K562 (cell line): ENCODE data around the gene CSNK1A1L. TPM values are rescaled to one million over a fixed set of nuclear protein-coding genes. Genes with fewer than 3 reads are reported as not detected.

Source experiments
- ATAC-seq: fragments of 200-7000 bp; cut with Tn5 transposase; 3 replicates; pipeline ENCODE4 v1.9.1; 2020; ENCODE audit warnings: moderate library complexity
- BruUV-seq: library from RNA; stranded (reverse); fragments of 400-500 nt; replicated peaks from 2 replicates; lab custom pipeline; 2021; lab: Mats Ljungman, UMichigan
- CTCF ChIA-PET: fragments of 300-600 bp; formaldehyde crosslinking; extraction: SDS; loops from one replicate; lab custom pipeline; 2021; ENCODE audit warnings: low intra/inter-chr PET ratio; lab: Yijun Ruan, JAX
- POLR2A ChIA-PET: fragments of 300-600, 350-650 bp; sonication (Branson Sonifier 250); formaldehyde crosslinking; extraction: SDS; loops from one replicate; lab custom pipeline; 2021; ENCODE audit warnings: antibody characterized with exemption, inconsistent platforms; lab: Yijun Ruan, JAX
- DNase-seq, 4 experiments: peaks; one replicate each; pipeline versions ENCODE4 v3.0.0 to v3.0.0-alpha.2; 2011 to 2018; ENCODE audit warnings: low spot score in 3 of 4, mixed read lengths in 3 of 4; ENCODE audit errors: extremely low read depth in 1 of 4
- FAIRE-seq: peaks from 2 replicates; lab custom pipeline; 2011; peaks lifted over from hg19 to GRCh38; lab: Jason Lieb, UNC
- H2AFZ ChIP-seq: 2 replicates; pipeline ENCODE4 v1.6.0; 2011; ENCODE audit warnings: low read depth, low read length, control low read depth, inconsistent platforms
- H3K27ac ChIP-seq: fragments of 200-600 bp; 3 replicates; pipeline ENCODE4 v1.8.0; 2011; ENCODE audit warnings: low read depth, mild to moderate bottlenecking, control low read depth, inconsistent platforms, low read length, moderate library complexity, mixed read lengths; ENCODE audit errors: extremely low read depth
- H3K27me3 ChIP-seq, 2 experiments: fragments of 300-600 bp in 1 of 2; 2 replicates in 1 of 2; 3 replicates in 1 of 2; pipeline versions ENCODE4 v1.6.0 to v1.8.0; 2011; ENCODE audit warnings: inconsistent platforms in 2 of 2, low read length in 2 of 2, mild to moderate bottlenecking in 1 of 2, mixed read lengths in 1 of 2, moderate library complexity in 1 of 2; ENCODE audit not compliant: control insufficient read depth in 2 of 2, insufficient read depth in 2 of 2
- H3K36me3 ChIP-seq: fragments of 300-600 bp; 3 replicates; pipeline ENCODE4 v1.8.0; 2011; ENCODE audit warnings: mild to moderate bottlenecking, low read length, inconsistent platforms; ENCODE audit not compliant: control insufficient read depth, insufficient read depth
- H3K4me1 ChIP-seq, 2 experiments: fragments of 200-600 bp in 1 of 2; replicated peaks in 1 of 2; 2 replicates in 1 of 2; 3 replicates in 1 of 2; pipeline versions ENCODE4 v1.5.1 to v1.8.0; 2011; ENCODE audit warnings: inconsistent platforms in 2 of 2, low read length in 2 of 2, mild to moderate bottlenecking in 1 of 2, mixed read lengths in 1 of 2, moderate library complexity in 1 of 2; ENCODE audit not compliant: control insufficient read depth in 2 of 2, insufficient read depth in 2 of 2
- H3K4me2 ChIP-seq: 2 replicates; pipeline ENCODE4 v1.6.1; 2011; ENCODE audit warnings: low read length, control low read depth, inconsistent platforms, mixed read lengths; ENCODE audit not compliant: insufficient read depth
- H3K4me3 ChIP-seq: fragments of 200-600 bp; sonication (generic), shearing (Covaris generic); 2 replicates; pipeline ENCODE4 v1.5.1; 2016; ENCODE audit warnings: control low read depth, inconsistent platforms
- H3K79me2 ChIP-seq: fragments of 200-600 bp; 3 replicates; pipeline ENCODE4 v1.8.0; 2011; ENCODE audit warnings: low read length, inconsistent platforms; ENCODE audit not compliant: control insufficient read depth, insufficient read depth
- H3K9ac ChIP-seq, 2 experiments: 2 replicates each; pipeline versions ENCODE4 v1.6.0 to v1.6.1; 2011; ENCODE audit warnings: low read depth in 2 of 2, low read length in 2 of 2, control low read depth in 1 of 2, inconsistent platforms in 1 of 2, mild to moderate bottlenecking in 1 of 2, mixed read lengths in 1 of 2; ENCODE audit not compliant: insufficient read depth in 1 of 2
- H3K9me1 ChIP-seq: one replicate; pipeline ENCODE4 v1.6.0; 2011; ENCODE audit warnings: inconsistent platforms, mild to moderate bottlenecking, low read length, moderate library complexity; ENCODE audit not compliant: control insufficient read depth, insufficient read depth
- H3K9me3 ChIP-seq: replicated peaks from 2 replicates; pipeline ENCODE4 v1.5.1; 2011; ENCODE audit warnings: low read depth, low read length, inconsistent platforms; ENCODE audit not compliant: control insufficient read depth, insufficient read depth
- H4K20me1 ChIP-seq: replicated peaks from 2 replicates; pipeline ENCODE4 v1.6.1; 2011; ENCODE audit warnings: low read length, inconsistent platforms, mixed read lengths; ENCODE audit not compliant: control insufficient read depth, insufficient read depth
- CAMTA2 ChIP-seq: fragments of 250-450 bp; sonication (Bioruptor Pico); conservative IDR thresholded peaks from 2 replicates; pipeline ENCODE4 v1.5.1; 2022
- CREB5 ChIP-seq: fragments of 250-450 bp; sonication (Bioruptor Pico); IDR thresholded peaks from 2 replicates; pipeline ENCODE4 v1.5.0; 2020; ENCODE audit warnings: mild to moderate bottlenecking
- GATAD2A ChIP-seq: fragments of 450-650 bp; IDR thresholded peaks from 2 replicates; pipeline ENCODE4 v1.6.1; 2017
- GATAD2B ChIP-seq: fragments of 450-650 bp; IDR thresholded peaks from 2 replicates; pipeline ENCODE4 v1.6.1; 2017; ENCODE audit warnings: mild to moderate bottlenecking, borderline replicate concordance
- JUND ChIP-seq, 2 experiments: IDR thresholded peaks; 2 replicates in 1 of 2; 3 replicates in 1 of 2; pipeline ENCODE4 v1.6.1; 2011; ENCODE audit warnings: borderline replicate concordance in 2 of 2, low read depth in 2 of 2, low read length in 2 of 2, improper control_type of control experiment in 1 of 2, missing biosample characterization in 1 of 2, missing genetic modification characterization in 1 of 2, missing genetic modification reagents in 1 of 2
- KDM1A ChIP-seq, 2 experiments: fragments of 450-650 bp; IDR thresholded peaks; 2 replicates each; pipeline ENCODE4 v1.6.1; 2016; ENCODE audit warnings: mild to moderate bottlenecking in 2 of 2
- RFX7 ChIP-seq: fragments of 250-450 bp; sonication (Bioruptor Pico); IDR thresholded peaks from 2 replicates; pipeline ENCODE4 v1.5.1; 2021; ENCODE audit warnings: mild to moderate bottlenecking
- ZEB2 ChIP-seq: fragments of 450-650 bp; IDR thresholded peaks from 2 replicates; pipeline ENCODE4 v1.6.1; 2016
- ZNF140 ChIP-seq: fragments of 250-450 bp; sonication (Bioruptor Pico); IDR thresholded peaks from 2 replicates; pipeline ENCODE4 v1.8.0; 2021; ENCODE audit warnings: moderate library complexity, mild to moderate bottlenecking, inconsistent platforms
- ZNF699 ChIP-seq: fragments of 250-450 bp; sonication (Bioruptor Pico); IDR thresholded peaks from 2 replicates; pipeline ENCODE4 v1.8.0; 2021; ENCODE audit warnings: mild to moderate bottlenecking, moderate library complexity; ENCODE audit not compliant: insufficient replicate concordance
- WGBS: fragments of 100-300 bp; shearing (Covaris generic); methylation state at CpG from one replicate; pipeline ENCODE4 v1.1.6; 2016; ENCODE audit warnings: low coverage, mixed read lengths; ENCODE audit not compliant: insufficient coverage; ENCODE audit errors: missing lambda C conversion rate; 5-methylcytosine and 5-hydroxymethylcytosine counted together
- in situ Hi-C: fragments of 300-500 bp; cut with MboI; formaldehyde crosslinking; loops from 4 replicates; pipeline ENCODE4 v1.15.0; 2018; ENCODE audit warnings: inconsistent platforms, mixed read lengths
- intact Hi-C: fragments of 100-400 bp; cut with micrococcal nuclease; formaldehyde crosslinking; loops from 2 replicates; pipeline ENCODE4 v1.14.2; 2022
- polyA plus RNA-seq, 8 experiments: library from polyadenylated mRNA; depleted of rRNA in 4 of 8; stranded (reverse) in 5 of 8; unstranded in 3 of 8; fragments of >200 nt; fragmentation: Nextera tagmentation in 2 of 8; fragmentation: Illumina TruSeq in 1 of 8; extraction: Ambion mirVana in 2 of 8; extraction: Trizol in 1 of 8; gene quantifications; 2 replicates each; pipeline versions ENCODE4 v1.2.1 to v1.2.3, GENCODE V29; 2011 to 2014; ENCODE audit warnings: inconsistent platforms in 1 of 8, missing spikeins in 1 of 8
- total RNA-seq, 7 experiments: library from RNA; depleted of rRNA in 6 of 7; stranded (reverse); fragments of >200 nt in 6 of 7; fragmentation: Illumina TruSeq in 2 of 7; extraction: Trizol in 2 of 7; gene quantifications; 2 replicates each; pipeline versions ENCODE4 v1.2.1 to v1.2.3, GENCODE V29; 2011 to 2021; ENCODE audit warnings: low replicate concordance in 1 of 7

CSNK1A1L gene
- total and polyA plus RNA-seq, 9 of the 15 experiments (the other 6 are each of a cell fraction or from before 2014, with no cell fraction given) = not detected

GRCh38 chr13:37143911-37144310 lies 38.4 kb upstream of the CSNK1A1L start:
- Histone ChIP-seq H3K27me3 (no peaks in the 10 kb centered on the region), H3K9me3 (no peaks in the 10 kb centered on the region), H3K79me2 (no peaks in the 10 kb centered on the region), H2AFZ (no peak overlapping the region), H3K4me2 (no peak overlapping the region), H3K36me3 (no peaks in the 10 kb centered on the region), H3K27ac (no peak overlapping the region), H3K9ac (no peak overlapping the region), H3K9me1 (no peaks in the 10 kb centered on the region), H3K4me1 (no peaks in the 10 kb centered on the region), H3K4me3 (no peak overlapping the region), H4K20me1 (no peaks in the 10 kb centered on the region)
- BruUV-seq = no TSS peak
- ChIA-PET CTCF (no interaction called here), POLR2A (no interaction called here)
- in situ Hi-C loops = no loop called here
- intact Hi-C loops = no loop called here
- ATAC-seq (no peak), DNase-seq (no peak), FAIRE-seq (no peak)
- TF ChIP-seq GATAD2B = no peak
- no peak for TF ChIP-seq KDM1A (IDR thresholded peaks at IDR 0.05)
- no peak for TF ChIP-seq RFX7 (CRISPR knock-in tag)
- TF ChIP-seq CAMTA2 (CRISPR knock-in tag) = no peak
- no peak for TF ChIP-seq ZNF140 (CRISPR knock-in tag)
- TF ChIP-seq GATAD2A = no peak
- TF ChIP-seq ZEB2 = no peak
- TF ChIP-seq CREB5 = no peak
- TF ChIP-seq JUND (IDR thresholded peaks at IDR 0.05; ENCODE audit: borderline replicate concordance, low read depth, low read length) = no peak
- no peak for TF ChIP-seq JUND (tag; IDR thresholded peaks at IDR 0.05; ENCODE audit: borderline replicate concordance, low read depth, low read length)
- no peak for TF ChIP-seq ZNF699 (CRISPR knock-in tag)
- WGBS = 0% methylated on average over 1 of the region's 1 CpG
